LNCaP clone FGC (cell line): ENCODE data around the gene PI4KA.

ENCODE experiments used
- DNase-seq: peaks from one replicate; pipeline ENCODE4 v3.0.0-alpha.2; 2011; ENCODE audit warnings: low read depth
- H3K4me3 ChIP-seq: 2 replicates; pipeline ENCODE4 v1.5.1; 2011; ENCODE audit warnings: mild to moderate bottlenecking, low read depth, low read length, control low read depth
- CTCF ChIP-seq: IDR thresholded peaks from 2 replicates; pipeline ENCODE4 v1.5.1; 2012; ENCODE audit warnings: mild to moderate bottlenecking; ENCODE audit not compliant: control insufficient read depth, insufficient read depth; ENCODE audit errors: extremely low read depth

The PI4KA gene

GRCh38 chr22:20803696-20804324 lies 54.8 kb downstream of the PI4KA start:
- H3K4me3 ChIP-seq: no peak overlapping the region
- DNase-seq: no peak
- peak; percentile 51 for TF ChIP-seq CTCF

- TF ChIP-seq CTCF: no peak
- no peak for DNase-seq
- no peak overlapping the region for H3K4me3 ChIP-seq
These were observed 55.6 kb downstream of the PI4KA start for GRCh38 chr22:20802922-20803553.

- DNase-seq: no peak
- no peak for TF ChIP-seq CTCF
- no peak overlapping the region for H3K4me3 ChIP-seq
These were observed 56.2 kb downstream of the PI4KA start for GRCh38 chr22:20802452-20802851.

- no peak for DNase-seq
- H3K4me3 ChIP-seq: no peak overlapping the region
- no peak for TF ChIP-seq CTCF
These were observed 59.2 kb downstream of the PI4KA start for GRCh38 chr22:20799449-20799848.

GRCh38 chr22:20798974-20799373 lies 59.6 kb downstream of the PI4KA start:
- H3K4me3 ChIP-seq: no peak overlapping the region
- TF ChIP-seq CTCF: no peak
- DNase-seq: no peak

GRCh38 chr22:20798218-20798617 lies 60.4 kb downstream of the PI4KA start:
- DNase-seq: no peak
- no peak overlapping the region for H3K4me3 ChIP-seq
- TF ChIP-seq CTCF: no peak

GRCh38 chr22:20796731-20797130 lies 61.9 kb downstream of the PI4KA start:
- TF ChIP-seq CTCF: no peak
- H3K4me3 ChIP-seq: no peak overlapping the region
- no peak for DNase-seq
